T-helper 22 cell (primary cell): ENCODE data around the gene CDK6.
"Not testable (repeated sequence)": the region's sequence is repeated elsewhere in the genome, so short reads cannot be mapped to it uniquely, and the experiment has no call there.

Experiments used
- DNase-seq: peaks from one replicate; pipeline ENCODE4 v3.0.0-alpha.2; 2020; ENCODE audit warnings: low read depth

Gene CDK6

DNA sequence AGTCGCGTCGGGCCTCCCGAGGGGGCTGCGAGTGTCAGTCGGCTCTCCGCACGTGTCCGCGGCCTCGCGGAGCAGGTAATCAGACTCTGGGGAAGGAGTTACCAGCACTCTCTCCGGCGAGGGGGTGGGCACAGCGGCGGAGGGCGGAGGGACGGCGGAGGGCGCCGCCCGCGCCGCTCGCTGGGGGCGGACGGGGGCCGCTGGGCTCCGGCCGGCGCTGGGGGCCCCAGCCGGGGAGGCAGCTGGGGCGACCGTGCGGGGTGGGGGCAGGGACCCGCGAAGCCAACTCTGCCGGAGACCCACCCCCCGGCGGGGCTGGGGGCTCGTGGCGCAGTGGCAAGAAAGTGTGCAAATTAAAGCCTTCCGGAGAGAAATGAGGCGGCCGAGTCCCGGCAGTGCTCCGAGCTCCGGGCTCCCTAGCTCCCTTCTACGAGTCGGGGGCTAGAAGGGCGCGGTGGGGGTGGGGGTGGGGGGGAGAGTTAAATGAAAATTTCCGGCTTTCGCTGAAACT is at the start of gene CDK6:
TSS of gene CDK6 (minus strand) at position 85 of the 511 bp plus-strand sequence. CDS start 3,250 bp downstream, outside the sequence.
- peak; percentile 41 for DNase-seq

- DNase-seq, result not testable (repeated sequence)
These were observed 49.7 kb upstream of the CDK6 start for GRCh38 chr7:92886039-92886438.

DNA sequence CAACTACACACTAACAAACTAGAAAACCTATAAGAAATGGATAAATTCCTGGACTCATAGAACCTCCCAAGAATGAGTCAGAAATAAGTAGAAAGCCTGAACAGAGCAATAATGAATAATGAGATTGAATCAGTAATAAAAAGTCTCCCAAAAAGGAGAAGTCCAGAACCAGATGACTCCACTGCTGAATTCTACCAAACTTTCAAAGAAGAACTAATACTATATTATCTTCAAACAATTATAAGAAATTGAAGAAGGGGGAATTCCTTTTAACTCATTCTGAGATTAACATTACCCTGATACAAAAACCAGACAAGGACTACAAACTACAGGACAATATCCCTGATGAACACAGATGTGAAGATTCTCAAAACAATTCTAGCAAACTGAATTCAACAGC is 47.8 kb upstream of the CDK6 start:
- DNase-seq, result no peak

- no peak for DNase-seq
These were observed 46.4 kb upstream of the CDK6 start for GRCh38 chr7:92882760-92883159.

GRCh38 chr7:92881091-92881485 is 44.7 kb upstream of the CDK6 start:
- DNase-seq, result no peak

- DNase-seq, result no peak
These were observed 44.1 kb upstream of the CDK6 start for GRCh38 chr7:92880212-92881090.

DNA sequence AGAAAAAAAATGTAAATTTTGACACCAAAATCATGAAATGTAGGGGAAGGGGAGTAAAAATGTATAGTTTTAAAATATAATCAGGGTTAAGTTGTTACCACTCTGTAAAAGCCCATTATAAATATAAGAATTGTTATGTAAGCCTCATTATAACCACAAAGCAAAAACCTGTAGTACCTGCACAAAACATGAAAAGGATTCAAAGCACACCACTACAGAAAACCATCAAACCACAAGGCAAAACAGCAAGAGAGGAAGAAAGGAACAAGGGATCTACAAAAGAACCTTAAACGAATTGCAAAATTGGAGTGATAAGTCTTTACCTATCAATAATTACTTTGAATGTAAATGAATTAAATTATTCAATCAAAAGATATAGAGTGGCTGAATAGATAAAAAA is 41.0 kb upstream of the CDK6 start:
- no peak for DNase-seq

DNA sequence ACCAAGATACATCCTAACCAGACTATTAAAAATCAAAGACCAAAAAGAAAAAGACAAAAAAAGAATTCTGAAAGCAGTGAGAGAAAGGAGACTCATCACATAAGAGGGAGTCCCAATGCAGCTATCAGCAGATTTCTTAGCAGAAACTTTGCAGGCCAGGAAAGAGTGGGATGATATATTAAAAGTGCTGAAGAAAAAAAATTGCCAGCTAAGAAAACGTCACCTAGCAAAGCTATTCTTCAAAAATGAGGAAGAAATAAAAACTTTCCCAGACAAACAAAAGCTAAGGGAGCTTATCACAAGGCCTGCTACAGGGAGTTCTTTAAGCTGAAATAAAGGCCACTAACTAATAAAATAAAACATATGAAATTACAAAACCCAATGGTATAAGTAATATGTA is 40.5 kb upstream of the CDK6 start:
- DNase-seq, result no peak

- DNase-seq, result no peak
These were observed 39.3 kb upstream of the CDK6 start for GRCh38 chr7:92875719-92876118.

DNA sequence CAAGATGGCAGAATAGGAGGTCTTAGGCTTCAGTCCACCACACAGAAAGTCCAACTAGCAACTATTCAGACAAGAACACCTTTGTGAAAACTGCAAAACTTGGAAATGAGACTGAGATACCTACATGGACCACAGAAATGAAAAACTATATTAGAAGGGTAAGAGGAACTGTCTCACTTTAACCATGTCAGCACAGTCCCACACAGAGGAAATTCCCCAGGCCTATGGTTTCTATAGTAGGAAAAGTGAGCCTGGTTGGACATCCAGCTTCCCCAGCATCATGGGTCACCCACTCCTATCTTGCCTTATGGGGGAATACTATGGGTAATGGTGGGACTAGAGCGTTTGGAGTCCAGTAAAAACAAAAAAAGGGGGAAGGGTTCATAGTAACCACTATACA is 38.8 kb upstream of the CDK6 start:
- DNase-seq, result no peak

DNA sequence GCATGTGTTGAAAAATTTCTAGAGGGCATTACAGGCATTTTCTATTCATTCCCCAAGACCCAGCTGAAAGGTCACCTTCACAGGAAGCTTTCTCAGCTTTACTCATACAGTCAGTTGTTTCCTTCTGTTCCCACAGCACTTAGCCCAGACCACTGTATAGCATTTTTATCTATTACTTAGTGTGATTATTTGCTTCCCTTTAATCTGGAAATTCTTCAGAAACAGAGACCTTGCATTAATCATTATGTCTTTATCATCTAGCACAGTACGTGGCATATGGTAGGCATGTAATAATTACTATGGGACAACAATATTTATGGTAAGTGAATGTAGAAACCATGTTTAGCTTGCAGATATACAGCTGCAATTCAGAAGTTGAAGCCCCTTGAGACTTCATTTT is 38.2 kb upstream of the CDK6 start:
- no peak for DNase-seq

DNA sequence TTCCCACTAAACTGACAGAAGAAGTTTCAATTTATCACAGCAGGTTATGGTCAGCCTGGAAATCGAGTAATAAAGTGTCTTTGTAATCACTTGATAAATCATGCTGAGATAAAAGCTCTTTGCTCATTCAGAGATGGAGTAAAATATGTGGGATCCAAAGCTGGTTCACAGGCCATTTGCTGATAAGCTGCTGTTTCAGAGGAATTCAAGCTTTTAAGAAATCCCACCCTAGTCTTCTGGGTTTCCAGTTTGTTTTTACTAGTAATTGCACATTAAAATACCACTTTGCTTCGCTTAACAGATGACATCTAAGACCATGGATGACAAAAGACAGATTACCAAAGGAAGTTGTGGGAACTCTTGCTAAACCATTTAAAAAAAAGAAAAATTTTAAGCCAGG is 37.4 kb upstream of the CDK6 start:
- no peak for DNase-seq

- DNase-seq, result no peak
These were observed 36.3 kb upstream of the CDK6 start for GRCh38 chr7:92872701-92873100.

- DNase-seq, result no peak
These were observed 32.4 kb upstream of the CDK6 start for GRCh38 chr7:92868683-92869293.

GRCh38 chr7:92864169-92864568 is 27.8 kb upstream of the CDK6 start:
- DNase-seq, result not testable (repeated sequence)

GRCh38 chr7:92856436-92856835 is 20.1 kb upstream of the CDK6 start:
- DNase-seq, result no peak

DNA sequence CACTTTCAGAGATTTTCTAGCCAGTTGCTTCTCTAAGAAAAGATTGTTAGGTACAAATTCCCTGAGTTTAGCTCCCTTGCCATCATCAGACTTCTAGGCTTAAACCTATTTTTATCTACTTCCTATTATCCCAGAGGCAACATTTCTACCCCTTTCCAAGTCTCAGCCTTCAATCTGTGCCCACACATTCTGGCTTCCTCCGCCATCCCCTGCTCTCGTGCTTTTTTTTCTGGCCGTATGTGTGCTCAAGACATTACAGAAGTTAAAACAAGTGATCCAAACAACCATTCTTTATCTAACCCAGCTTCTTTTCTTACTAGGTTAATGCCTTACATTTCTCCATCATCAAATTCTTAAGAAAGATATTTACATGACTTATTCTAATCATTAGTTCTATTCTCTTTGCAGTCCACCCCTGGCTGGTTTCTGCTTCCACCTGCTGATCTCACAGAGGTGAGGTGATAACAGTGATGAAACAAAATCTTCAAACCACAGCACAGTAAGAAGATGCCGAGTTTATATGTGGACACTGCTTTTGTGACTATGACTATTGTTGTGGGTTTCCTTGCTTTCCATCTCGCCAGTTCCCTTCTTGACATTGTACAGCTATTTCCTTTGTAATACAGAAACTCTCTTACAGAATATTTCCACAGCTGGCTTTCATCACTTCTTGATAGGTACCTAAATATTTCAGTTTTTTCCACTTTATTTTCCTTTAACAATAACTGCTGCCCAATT is 18.3 kb upstream of the CDK6 start:
- no peak for DNase-seq

GRCh38 chr7:92851732-92852131 is 15.4 kb upstream of the CDK6 start:
- no peak for DNase-seq

GRCh38 chr7:92850516-92850915 is 14.1 kb upstream of the CDK6 start:
- no peak for DNase-seq

- DNase-seq, result no peak
These were observed 12.9 kb upstream of the CDK6 start for GRCh38 chr7:92849322-92849721.

GRCh38 chr7:92848851-92849250 is 12.5 kb upstream of the CDK6 start:
- DNase-seq, result no peak

DNA sequence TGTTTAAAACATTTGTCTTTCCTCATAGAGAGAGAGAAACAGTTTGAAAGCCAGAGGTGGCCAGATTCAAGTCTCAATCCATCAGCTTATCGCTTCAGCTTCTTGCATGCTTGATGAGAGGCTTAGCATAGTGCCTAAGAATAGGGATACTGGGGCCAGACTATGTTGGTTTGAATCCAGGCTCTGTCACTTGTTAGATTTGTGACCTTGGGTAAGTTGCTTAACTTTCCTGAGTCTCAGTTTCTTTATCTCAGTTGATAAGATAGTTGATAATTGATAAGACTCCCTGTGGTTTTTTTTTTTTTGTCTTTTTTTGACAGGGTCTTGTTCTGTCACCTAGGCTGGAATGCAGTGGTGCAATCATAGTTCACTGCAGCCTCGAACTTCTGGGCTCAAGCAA is 12.1 kb upstream of the CDK6 start:
- DNase-seq, result no peak

DNA sequence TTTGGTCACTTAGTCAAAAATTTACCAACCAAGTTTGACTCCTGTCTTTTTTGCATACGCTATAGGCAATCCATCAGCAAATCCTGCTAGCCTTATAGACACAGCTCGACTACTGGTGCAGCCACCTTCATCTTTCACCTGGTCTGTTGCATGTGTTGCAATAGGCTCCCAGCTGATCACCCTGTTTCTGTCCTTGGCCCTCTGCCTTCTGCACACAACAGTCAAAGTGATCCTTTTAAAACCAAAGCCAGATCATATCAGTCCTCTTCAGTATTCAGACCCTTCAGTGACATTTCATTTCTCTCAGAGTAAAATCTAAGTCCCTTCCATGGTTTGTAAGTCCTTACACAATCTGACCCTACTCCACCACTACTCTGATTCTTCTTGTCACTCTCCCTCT is 10.9 kb upstream of the CDK6 start:
- DNase-seq, result no peak
